DMS153 treated with DMSO at 0.1 percent for 48 hours (cell line): ENCODE measurements around the gene ABL2.
"Not testable (repeated sequence)": the region's sequence is repeated elsewhere in the genome, so short reads cannot be mapped to it uniquely, and the experiment has no call there.

ENCODE experiments used
- DNase-seq: peaks from one replicate; lab custom pipeline; 2025; ENCODE audit not compliant: unreplicated experiment; lab: John Stamatoyannopoulos, UW

Gene ABL2

DNA sequence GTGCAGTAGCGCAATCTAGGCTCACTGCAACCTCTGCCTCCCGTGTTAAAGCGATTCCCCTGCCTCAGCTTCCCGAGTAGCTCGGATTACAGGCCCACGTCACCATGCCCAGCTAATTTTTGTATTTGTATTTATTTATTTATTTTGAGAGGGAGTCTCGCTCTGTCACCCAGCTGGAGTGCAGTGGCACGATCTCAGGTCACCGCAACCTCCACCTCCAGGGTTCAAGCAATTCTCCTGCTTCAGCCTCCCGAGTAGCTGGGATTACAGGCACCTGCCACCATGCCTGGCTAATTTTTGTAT lies 59.1 kb downstream of the ABL2 start:
- DNase-seq = not testable (repeated sequence)

- no peak for DNase-seq
Observed at GRCh38 chr1:179169616-179170467, 59.6 kb downstream of the ABL2 start.

DNA sequence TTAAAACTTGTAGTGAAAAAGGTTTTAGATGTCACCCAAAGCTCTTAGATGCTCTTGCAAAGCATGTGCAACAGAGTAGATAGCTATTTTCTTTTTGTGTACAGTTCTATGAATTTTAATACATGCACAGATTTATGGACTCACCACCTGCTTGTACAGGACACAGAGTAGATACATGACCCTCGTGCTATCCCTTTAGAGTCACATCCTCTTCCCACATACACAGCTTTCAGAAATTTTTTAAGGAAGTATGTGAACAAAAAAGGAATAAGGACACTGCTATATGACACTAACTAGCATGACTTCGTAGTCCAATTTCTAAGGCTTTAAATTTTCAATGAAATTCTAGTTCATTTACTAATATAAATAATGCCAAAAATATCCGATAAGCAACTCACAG lies 60.9 kb downstream of the ABL2 start:
- no peak for DNase-seq

DNA sequence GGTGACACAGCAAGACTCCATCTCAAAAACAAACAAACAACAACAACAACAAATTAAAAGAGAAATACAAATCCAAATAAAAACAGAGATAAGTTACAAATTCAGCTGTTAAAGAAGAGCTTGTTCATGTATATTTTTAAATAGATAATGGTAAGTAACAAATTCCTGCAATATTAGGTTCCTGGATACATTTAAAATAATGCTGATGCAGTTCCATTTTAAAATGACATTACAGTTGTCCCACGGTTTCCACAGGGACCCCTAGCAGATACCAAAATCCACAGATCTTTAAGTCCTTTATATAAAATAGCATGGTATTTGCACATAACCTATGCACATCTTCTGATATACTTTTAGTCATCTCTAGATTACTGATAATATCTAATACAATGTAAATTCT lies 61.5 kb downstream of the ABL2 start:
- no peak for DNase-seq

GRCh38 chr1:179167418-179167777 lies 62.1 kb downstream of the ABL2 start:
- DNase-seq = no peak

GRCh38 chr1:179166663-179167417 lies 62.6 kb downstream of the ABL2 start:
- no peak for DNase-seq

DNA sequence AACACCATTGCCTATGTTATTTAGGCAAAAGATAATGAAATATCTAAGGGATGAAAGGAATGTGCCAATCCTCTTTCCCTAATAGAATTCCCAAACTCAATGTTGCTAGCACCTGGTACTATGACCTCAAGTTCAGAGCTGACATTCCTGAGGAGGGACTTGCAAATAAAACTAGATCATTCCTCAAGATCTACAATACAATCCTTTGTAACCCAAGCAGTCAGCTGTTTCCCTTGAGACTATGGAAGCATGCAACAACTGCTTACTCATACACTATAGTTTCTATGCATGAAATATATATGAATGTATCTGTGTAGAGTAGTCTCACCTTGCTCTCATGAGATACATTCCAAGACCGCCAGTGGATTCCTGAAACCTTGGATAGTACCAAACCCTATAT lies 65.0 kb downstream of the ABL2 start:
- DNase-seq = no peak

DNA sequence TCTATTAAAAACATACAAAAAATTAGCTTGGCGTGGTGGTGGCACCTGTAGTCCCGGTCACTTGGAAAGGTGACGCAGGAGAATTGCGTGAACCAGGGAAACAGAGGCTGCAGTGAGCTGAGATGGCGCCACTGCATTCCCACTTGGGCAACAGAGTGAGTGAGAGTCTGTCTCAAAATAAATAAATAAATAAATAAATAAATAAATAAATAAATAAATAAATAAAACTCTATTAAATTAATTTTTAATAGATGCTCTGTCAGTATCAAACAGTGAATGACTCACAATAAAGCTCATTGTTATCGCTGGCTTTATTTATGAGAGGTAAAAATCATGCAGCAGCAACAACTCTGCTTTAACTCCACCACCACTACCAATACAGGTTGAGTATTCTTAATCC lies 72.8 kb downstream of the ABL2 start:
- no peak for DNase-seq

DNA sequence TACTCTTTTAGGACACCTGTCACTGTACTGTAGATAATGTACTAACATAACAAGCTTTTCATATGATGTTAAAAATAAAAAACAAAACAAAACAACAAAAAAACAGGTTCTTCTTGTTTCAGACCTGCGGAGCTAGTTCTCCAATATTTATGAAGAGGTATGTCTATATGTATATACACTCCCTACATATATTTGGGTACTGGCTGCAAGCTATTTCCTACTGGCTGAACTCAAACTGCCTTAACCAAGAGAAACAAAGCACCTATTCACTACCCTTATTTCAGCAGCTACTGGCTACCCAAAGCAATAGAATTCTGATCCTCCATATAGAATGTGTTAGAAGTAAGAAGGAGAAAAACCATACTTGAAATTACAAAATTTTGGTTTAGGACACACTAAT lies 73.5 kb downstream of the ABL2 start:
- DNase-seq = no peak

DNA sequence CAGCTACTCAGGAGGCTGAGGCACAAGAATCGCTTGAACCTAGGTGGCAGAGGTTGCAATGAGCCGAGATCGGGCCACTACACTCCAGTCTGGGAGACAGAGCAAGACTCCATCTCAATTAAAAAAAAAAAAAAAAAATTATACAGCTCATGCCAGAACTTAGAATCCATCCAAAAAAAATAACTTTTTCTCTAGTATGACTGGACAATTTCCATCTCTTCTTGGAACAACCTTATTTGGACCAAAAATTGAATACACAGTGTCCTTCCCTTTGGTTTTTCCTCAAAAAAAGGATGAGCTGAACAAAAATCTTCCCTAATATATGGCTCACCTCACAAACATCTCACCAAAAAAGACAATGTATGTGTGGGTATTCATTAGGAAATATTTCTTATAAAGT lies 73.9 kb downstream of the ABL2 start:
- no peak for DNase-seq

DNA sequence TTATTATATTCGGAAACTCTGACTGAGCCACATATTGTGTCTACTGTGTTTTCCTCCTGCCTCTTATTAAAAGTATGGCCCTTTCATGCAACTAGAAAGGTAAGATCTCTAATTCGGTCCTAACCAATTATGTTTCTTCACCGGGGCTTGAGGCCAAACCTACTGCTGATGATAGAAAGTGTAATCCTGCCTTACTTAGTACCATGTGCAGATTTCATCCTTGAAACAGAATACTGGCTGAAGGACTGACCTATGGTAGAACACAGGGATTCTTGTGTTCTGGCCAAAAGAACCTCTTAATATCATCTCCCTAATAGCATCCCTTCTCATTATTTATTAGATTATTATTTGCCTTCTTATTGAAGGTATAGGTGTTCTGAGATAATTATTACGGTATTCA lies 75.0 kb downstream of the ABL2 start:
- DNase-seq = no peak

DNA sequence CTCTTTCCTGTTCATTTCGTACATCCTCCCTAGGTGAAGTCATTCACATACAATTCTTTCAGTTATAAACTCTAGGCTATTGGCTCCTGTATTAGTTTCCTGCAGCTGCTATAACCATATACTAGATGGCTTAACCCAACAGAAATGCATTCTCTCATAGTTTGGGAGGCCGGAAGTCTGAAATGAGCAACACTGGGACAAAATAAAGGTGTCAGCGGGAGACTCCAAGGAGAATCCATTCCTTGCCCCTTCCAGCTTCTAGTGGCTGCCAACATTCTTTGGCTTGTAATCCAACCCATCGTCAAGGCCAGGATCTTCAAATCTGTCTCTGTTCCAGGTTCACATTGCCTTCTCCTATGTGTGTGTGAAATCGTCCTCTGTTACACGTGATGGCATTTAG lies 76.3 kb downstream of the ABL2 start:
- no peak for DNase-seq

GRCh38 chr1:179151908-179152682 lies 77.4 kb downstream of the ABL2 start:
- DNase-seq = no peak

DNA sequence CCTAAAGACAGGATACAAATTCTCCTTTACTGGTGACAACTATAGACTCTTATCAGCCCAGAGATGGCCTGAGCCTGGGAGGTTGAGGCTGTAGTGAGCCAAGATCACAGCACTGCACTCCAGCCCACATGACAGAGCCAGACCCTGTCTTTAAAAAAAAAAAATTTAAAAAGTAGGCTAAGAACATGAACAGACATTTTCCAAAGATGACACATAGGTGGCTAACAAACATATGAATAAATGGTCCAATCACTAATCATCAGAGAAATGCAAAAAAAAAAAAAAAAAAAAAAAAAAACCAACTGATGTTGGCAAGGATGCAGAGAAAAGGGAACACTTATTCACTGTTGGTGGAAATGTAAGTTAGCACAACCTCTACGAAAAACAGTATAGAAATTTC lies 82.6 kb downstream of the ABL2 start:
- no peak for DNase-seq

GRCh38 chr1:179146476-179146875 lies 83.0 kb downstream of the ABL2 start:
- DNase-seq = no peak

GRCh38 chr1:179145521-179145920 lies 84.0 kb downstream of the ABL2 start:
- DNase-seq = no peak

GRCh38 chr1:179144626-179145025 lies 84.9 kb downstream of the ABL2 start:
- DNase-seq = no peak

- no peak for DNase-seq
Observed at GRCh38 chr1:179143322-179143721, 86.2 kb downstream of the ABL2 start.

DNA sequence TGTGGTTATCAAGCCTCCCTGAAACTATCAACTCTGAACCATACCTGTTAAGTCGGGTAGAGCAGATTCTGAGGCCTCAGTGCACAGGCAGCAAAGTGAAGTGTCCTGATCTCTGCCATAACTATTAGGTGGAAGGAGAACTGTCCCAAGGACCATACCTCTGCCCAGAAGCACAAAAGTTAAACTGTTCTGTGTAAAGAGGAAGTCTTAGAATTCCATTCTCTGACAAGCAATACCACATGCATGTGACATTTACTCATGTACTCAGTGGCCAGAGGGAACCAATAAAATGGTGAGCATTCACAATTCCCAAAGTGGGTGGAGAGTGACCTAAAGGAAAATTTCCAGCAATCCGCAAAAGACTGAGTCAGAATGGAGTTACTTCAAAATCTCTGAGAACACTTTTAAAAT lies 86.6 kb downstream of the ABL2 start:
- DNase-seq = no peak

- DNase-seq = no peak
Observed at GRCh38 chr1:179141592-179142251, 87.8 kb downstream of the ABL2 start.

DNA sequence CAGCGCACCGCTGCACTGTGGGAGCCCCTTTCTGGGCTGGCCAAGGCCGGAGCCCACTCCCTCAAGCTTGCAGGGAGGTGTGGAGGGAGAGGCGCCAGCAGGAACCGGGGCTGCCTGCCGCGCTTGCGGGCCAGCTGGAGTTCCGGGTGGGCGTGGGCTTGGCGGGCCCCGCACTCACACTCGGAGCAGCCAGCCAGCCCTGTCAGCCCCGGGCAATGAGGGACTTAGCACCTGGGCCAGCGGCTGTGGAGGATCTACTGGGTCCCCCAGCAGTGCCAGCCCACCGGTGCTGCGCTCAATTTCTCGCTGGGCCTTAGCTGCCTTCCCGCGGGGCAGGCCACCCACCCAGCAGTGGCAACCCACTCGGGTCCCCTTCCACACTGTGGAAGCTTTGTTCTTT lies 90.7 kb downstream of the ABL2 start:
- not testable (repeated sequence) for DNase-seq
